Upper lobe of right lung (tissue), 1 donor: ENCODE measurements around the gene AMIGO1. TPM values are rescaled to one million over a fixed set of nuclear protein-coding genes. Genes with fewer than 3 reads are reported as not detected.

Experiments used
- ATAC-seq: fragments of 200-7000 bp; cut with Tn5 transposase; one replicate; pipeline ENCODE4 v1.9.1; 2020; ENCODE audit warnings: mild to moderate bottlenecking, moderate library complexity
- DNase-seq: peaks from one replicate; pipeline ENCODE4 v3.0.0-alpha.2; 2020
- H3K27ac ChIP-seq: fragments of 200-600 bp; one replicate; pipeline ENCODE4 v1.8.0; 2022
- H3K27me3 ChIP-seq: fragments of 200-600 bp; one replicate; pipeline ENCODE4 v1.8.0; 2022; ENCODE audit warnings: mild to moderate bottlenecking
- H3K36me3 ChIP-seq: fragments of 200-600 bp; one replicate; pipeline ENCODE4 v1.8.0; 2022
- H3K4me1 ChIP-seq: fragments of 200-600 bp; one replicate; pipeline ENCODE4 v1.8.0; 2022
- H3K4me3 ChIP-seq: fragments of 200-600 bp; one replicate; pipeline ENCODE4 v1.8.0; 2022; ENCODE audit warnings: mild to moderate bottlenecking
- H3K9me3 ChIP-seq: fragments of 200-600 bp; one replicate; pipeline ENCODE4 v1.8.0; 2022
- intact Hi-C: fragments of 100-400 bp; cut with DNase I; formaldehyde crosslinking; loops from one replicate; pipeline ENCODE4 v1.11.0; 2022
- total RNA-seq: library from RNA; stranded (reverse); fragmentation: NEBNext Ultra II Directional; extraction: Animal tissue kit (Norgen Biotek cat#: 25700); gene quantifications from one replicate; pipeline ENCODE4 v1.2.1, GENCODE V29; 2021
- TF ChIP-seq, protein P1 (sequence below): fragments of 200-600 bp; IDR thresholded peaks from one replicate; pipeline ENCODE4 v1.8.0; 2022; ENCODE audit warnings: antibody characterized with exemption
- donor health status: DM: no; HTN: yes; CAD: no; lungs with severe emphysema.

The AMIGO1 gene
- total RNA-seq, 1 donor from 2014 or later = 13.3 TPM

DNA sequence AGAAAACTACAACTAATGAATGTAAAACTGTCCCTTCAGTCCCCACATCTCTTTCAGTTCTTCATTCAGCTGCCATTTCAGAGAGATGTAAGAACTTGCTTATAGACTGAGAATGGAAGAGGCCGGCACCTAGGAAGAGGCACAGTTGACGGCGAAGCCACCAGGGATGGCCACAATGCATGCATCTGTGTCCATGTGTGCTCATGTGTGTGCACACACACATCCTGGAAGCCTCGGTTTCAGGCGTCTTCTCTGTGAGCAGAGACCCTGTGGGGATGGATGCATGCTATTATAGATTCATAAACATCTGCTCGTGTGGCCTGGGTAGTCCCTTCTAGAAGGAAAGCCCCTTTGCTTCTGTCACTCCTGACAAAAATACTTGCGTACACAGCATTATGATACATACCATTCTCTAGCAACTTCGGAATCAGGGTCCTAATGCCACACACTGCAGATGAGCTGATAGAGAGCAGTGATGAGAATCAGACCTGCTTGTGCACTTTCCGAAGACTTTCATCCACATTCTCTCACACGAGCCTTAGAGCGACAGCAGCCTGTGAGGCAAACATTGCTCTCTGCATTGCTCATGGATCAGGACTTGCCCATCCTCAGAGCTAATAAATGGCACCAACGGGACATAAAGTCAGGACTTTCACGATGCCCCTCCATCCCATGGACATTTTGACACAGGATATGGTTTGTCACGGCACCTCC lies 17.7 kb upstream of the AMIGO1 start:
- intact Hi-C loops = no loop called here
- Histone ChIP-seq H3K4me3 (no peak overlapping the region), H3K36me3 (no peaks in the 10 kb centered on the region), H3K27me3 (no peaks in the 10 kb centered on the region), H3K9me3 (no peaks in the 10 kb centered on the region), H3K4me1 (peaks cover 3% of the 10 kb centered on the region), H3K27ac (no peak overlapping the region)
- TF ChIP-seq, protein P1, sequence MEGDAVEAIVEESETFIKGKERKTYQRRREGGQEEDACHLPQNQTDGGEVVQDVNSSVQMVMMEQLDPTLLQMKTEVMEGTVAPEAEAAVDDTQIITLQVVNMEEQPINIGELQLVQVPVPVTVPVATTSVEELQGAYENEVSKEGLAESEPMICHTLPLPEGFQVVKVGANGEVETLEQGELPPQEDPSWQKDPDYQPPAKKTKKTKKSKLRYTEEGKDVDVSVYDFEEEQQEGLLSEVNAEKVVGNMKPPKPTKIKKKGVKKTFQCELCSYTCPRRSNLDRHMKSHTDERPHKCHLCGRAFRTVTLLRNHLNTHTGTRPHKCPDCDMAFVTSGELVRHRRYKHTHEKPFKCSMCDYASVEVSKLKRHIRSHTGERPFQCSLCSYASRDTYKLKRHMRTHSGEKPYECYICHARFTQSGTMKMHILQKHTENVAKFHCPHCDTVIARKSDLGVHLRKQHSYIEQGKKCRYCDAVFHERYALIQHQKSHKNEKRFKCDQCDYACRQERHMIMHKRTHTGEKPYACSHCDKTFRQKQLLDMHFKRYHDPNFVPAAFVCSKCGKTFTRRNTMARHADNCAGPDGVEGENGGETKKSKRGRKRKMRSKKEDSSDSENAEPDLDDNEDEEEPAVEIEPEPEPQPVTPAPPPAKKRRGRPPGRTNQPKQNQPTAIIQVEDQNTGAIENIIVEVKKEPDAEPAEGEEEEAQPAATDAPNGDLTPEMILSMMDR = no peak
- no peak for ATAC-seq
- DNase-seq = no peak

DNA sequence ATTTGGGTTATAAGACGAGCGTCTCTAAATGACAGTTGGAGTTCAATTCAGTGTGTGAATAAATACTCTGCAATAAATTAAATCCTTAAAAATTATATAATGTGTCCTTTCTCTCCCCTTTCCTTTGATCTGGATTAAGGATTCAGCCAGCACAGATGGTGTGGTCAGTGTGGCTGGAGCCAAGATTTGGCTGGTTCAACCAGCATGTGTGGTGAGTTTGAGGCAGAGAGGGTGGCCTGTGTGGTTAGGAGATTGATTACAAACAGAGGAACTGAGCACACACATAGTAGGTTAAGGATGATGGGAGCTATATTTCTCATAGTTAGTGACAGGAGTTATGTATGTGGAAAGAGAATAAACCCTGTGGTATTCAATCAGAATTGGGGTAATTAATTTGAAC lies 14.2 kb upstream of the AMIGO1 start:
- intact Hi-C loops = no loop called here
- no peaks in the 10 kb centered on the region for H3K36me3 ChIP-seq

DNA sequence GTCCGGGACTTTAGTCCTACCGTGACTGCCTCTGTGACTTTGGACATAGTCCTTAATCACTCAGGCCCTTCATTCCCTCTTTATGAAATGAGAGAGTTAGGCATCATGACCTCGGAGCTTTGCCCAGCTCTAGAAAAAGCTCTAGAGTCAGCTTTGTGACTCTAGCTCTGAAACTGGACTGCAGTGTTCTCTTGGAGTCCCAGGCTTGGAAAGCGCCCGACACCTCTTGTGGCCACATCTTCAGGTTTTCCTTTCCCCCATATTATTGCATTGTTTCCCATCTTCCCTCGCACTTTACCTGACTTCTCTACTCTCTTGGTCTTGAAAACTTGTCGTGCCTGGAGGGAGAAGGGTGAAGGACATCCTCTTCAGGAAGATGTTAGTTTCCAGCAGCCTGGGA lies 12.5 kb upstream of the AMIGO1 start:
- no peaks in the 10 kb centered on the region for H3K36me3 ChIP-seq
- TF ChIP-seq, protein P1 = no peak
- no peaks in the 10 kb centered on the region for H3K4me1 ChIP-seq
- no peak overlapping the region for H3K27ac ChIP-seq
- no peaks in the 10 kb centered on the region for H3K9me3 ChIP-seq
- DNase-seq (no peak), ATAC-seq (no peak)
- intact Hi-C loops = no loop called here
- H3K4me3 ChIP-seq = no peak overlapping the region
- no peaks in the 10 kb centered on the region for H3K27me3 ChIP-seq

More for the DNA sequence above, 14.2 kb upstream of the AMIGO1 start:
- H3K27me3 ChIP-seq = no peaks in the 10 kb centered on the region
- H3K27ac ChIP-seq = no peak overlapping the region
- TF ChIP-seq, protein P1 = no peak
- no peak overlapping the region for H3K4me3 ChIP-seq
- ATAC-seq (no peak), DNase-seq (no peak)
- no peaks in the 10 kb centered on the region for H3K4me1 ChIP-seq
- no peaks in the 10 kb centered on the region for H3K9me3 ChIP-seq

DNA sequence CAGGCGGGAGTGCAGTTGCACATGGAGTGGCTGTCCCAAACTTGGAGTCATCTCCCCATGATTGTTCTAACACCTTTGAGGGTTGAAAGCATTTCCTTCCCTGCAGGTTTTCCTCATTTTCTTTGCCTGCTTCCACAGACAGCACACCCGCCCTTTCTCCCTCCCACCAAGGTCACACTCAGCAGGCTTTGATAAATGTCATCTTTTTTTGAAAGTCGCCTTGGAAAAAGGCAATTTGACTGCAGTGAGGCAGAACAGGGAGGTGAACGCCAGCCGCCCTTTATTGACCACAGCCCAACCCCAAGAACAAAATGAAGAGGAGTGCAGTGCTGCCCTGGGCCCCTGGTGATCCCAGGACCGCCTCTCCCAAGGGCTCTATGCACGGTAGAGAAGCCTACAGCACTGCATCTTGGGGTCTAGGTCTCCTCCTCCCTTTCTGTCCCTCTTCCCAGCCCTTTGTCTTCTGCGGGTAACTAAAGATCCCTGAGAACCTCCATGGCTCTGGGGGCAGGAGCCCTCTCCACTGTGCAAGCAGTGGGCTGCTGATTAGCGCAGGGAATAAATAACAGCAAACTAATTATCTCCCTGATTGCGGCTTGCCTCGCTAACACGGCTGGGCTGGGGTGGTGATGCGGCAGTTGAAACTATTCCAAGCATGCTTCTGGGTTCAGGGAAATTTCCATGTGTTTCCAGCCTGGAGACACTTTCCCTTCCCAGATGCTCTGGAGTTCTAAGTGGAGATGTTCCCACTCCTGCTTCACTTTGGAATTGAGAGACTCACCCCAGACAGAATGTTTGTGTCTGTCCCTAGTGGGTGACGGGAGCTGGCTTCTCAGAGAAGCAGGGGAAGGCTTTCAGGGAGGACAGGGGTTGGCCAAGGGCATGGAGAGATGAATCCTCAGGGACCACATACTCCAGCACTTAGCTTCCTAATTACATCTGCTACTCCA lies 11.8 kb upstream of the AMIGO1 start:
- Histone ChIP-seq H3K36me3 (no peaks in the 10 kb centered on the region), H3K9me3 (no peaks in the 10 kb centered on the region), H3K27ac (no peak overlapping the region), H3K4me1 (no peaks in the 10 kb centered on the region), H3K4me3 (no peak overlapping the region), H3K27me3 (no peaks in the 10 kb centered on the region)
- ATAC-seq (peak; percentile 12), DNase-seq (no peak)
- TF ChIP-seq, protein P1 = no peak
- intact Hi-C loops = no loop called here

DNA sequence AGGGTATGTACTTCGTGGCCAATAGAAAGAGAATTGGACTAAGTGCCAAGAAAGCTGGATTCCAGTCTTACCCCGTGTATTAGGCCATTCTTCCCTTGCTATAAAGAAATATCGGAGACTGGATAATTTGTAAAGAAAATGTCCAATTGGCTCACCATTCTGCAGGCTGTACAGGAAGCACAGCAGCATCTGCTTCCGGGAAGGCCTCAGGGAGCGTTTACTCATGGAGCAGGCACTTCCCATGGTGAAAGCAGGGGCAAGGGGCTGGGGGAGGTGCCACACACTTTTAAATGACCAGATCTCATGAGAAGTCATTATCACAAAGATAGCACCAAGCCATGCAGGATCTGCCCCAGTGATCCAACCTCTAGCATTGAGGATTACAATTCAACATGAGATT lies 7.8 kb upstream of the AMIGO1 start:
- DNase-seq = no peak
- Histone ChIP-seq H3K4me3 (no peak overlapping the region), H3K36me3 (no peaks in the 10 kb centered on the region), H3K4me1 (no peaks in the 10 kb centered on the region), H3K9me3 (no peaks in the 10 kb centered on the region), H3K27ac (no peak overlapping the region), H3K27me3 (no peaks in the 10 kb centered on the region)
- intact Hi-C loops = no loop called here
- ATAC-seq = no peak
- TF ChIP-seq, protein P1 = no peak
